GM19324 (cell line): ENCODE data around the gene ZNF697.
"Not testable (repeated sequence)": the region's sequence is repeated elsewhere in the genome, so short reads cannot be mapped to it uniquely, and the experiment has no call there.

Experiments
- ATAC-seq: cut with Tn5 transposase; IDR thresholded peaks from one replicate; pipeline ENCODE4 v1.9.1; 2021; ENCODE audit warnings: mild to moderate bottlenecking, moderate library complexity; ENCODE audit not compliant: unreplicated experiment, low FRiP score

ZNF697 gene

GRCh38 chr1:119605080-119605479 is 43.0 kb downstream of the ZNF697 start:
- ATAC-seq = not testable (repeated sequence)

GRCh38 chr1:119603695-119604094 is 44.4 kb downstream of the ZNF697 start:
- no peak for ATAC-seq

GRCh38 chr1:119603241-119603640 is 44.8 kb downstream of the ZNF697 start:
- ATAC-seq = not testable (repeated sequence)

GRCh38 chr1:119602789-119603188 is 45.3 kb downstream of the ZNF697 start:
- ATAC-seq = not testable (repeated sequence)

GRCh38 chr1:119602169-119602568 is 45.9 kb downstream of the ZNF697 start:
- no peak for ATAC-seq

GRCh38 chr1:119600976-119601375 is 47.1 kb downstream of the ZNF697 start:
- ATAC-seq = no peak

GRCh38 chr1:119600561-119600960 is 47.5 kb downstream of the ZNF697 start:
- ATAC-seq = no peak

GRCh38 chr1:119595606-119596005 is 52.5 kb downstream of the ZNF697 start:
- ATAC-seq = no peak

GRCh38 chr1:119595168-119595567 is 52.9 kb downstream of the ZNF697 start:
- ATAC-seq = no peak

- ATAC-seq = no peak
These were observed 53.7 kb downstream of the ZNF697 start for GRCh38 chr1:119594376-119594775.

- no peak for ATAC-seq
These were observed 54.3 kb downstream of the ZNF697 start for GRCh38 chr1:119593805-119594204.

- ATAC-seq = no peak
These were observed 57.7 kb downstream of the ZNF697 start for GRCh38 chr1:119590393-119590792.

GRCh38 chr1:119588621-119589020 is 59.4 kb downstream of the ZNF697 start:
- no peak for ATAC-seq

- no peak for ATAC-seq
These were observed 60.7 kb downstream of the ZNF697 start for GRCh38 chr1:119587341-119587740.

GRCh38 chr1:119585801-119586200 is 62.3 kb downstream of the ZNF697 start:
- ATAC-seq = not testable (repeated sequence)

- no peak for ATAC-seq
These were observed 65.3 kb downstream of the ZNF697 start for GRCh38 chr1:119582801-119583200.

GRCh38 chr1:119581076-119581475 is 67.0 kb downstream of the ZNF697 start:
- ATAC-seq = not testable (repeated sequence)

- no peak for ATAC-seq
These were observed 74.2 kb downstream of the ZNF697 start for GRCh38 chr1:119573886-119574285.

- ATAC-seq = not testable (repeated sequence)
These were observed 78.0 kb downstream of the ZNF697 start for GRCh38 chr1:119569930-119570622.
